ENCODE results near the gene KRAS. TPM values are rescaled to one million over a fixed set of nuclear protein-coding genes. Genes with fewer than 3 reads are reported as not detected.
"Not testable (repeated sequence)": the region's sequence is repeated elsewhere in the genome, so short reads cannot be mapped to it uniquely, and the experiment has no call there.

The KRAS gene
- 30.6 and 33.7 TPM in 2 replicates for total RNA-seq (2014; rRNA removed; shearing (Covaris generic))

- H3K27ac ChIP-seq: peak within 1 kb of the TSS; percentile 73
- no peaks in the 10 kb centered on the region for H3K36me3 ChIP-seq
- H3K27me3 ChIP-seq: no peaks in the 10 kb centered on the region
- H3K9me3 ChIP-seq (replicated peaks): no peaks in the 10 kb centered on the region
- H3K4me3 ChIP-seq: peak within 1 kb of the TSS; percentile 93
- DNase-seq: peak; percentile 97 to 98
- H3K4me1 ChIP-seq: peaks cover 3% of the 10 kb centered on the region; the same call in 1 of the 2 replicates
Observed at GRCh38 chr12:25250744-25251730, at the start of gene KRAS. KRAS (minus strand) TSS chr12:25250929.

- H3K27me3 ChIP-seq: no peaks in the 10 kb centered on the region
- H3K27ac ChIP-seq: no peak overlapping the region
- H3K9me3 ChIP-seq (replicated peaks): no peaks in the 10 kb centered on the region
- DNase-seq: no peak
- H3K4me1 ChIP-seq: no peaks in the 10 kb centered on the region
- no peaks in the 10 kb centered on the region for H3K36me3 ChIP-seq
- H3K4me3 ChIP-seq: no peak overlapping the region
Observed at GRCh38 chr12:25296381-25296780, 45.7 kb upstream of the KRAS start.

- no peak for DNase-seq
- no peaks in the 10 kb centered on the region for H3K4me1 ChIP-seq
- no peak overlapping the region for H3K4me3 ChIP-seq
- no peaks in the 10 kb centered on the region for H3K9me3 ChIP-seq (replicated peaks)
- H3K36me3 ChIP-seq: no peaks in the 10 kb centered on the region
- no peaks in the 10 kb centered on the region for H3K27me3 ChIP-seq
- H3K27ac ChIP-seq: no peak overlapping the region
Observed at GRCh38 chr12:25295361-25295760, 44.6 kb upstream of the KRAS start.

GRCh38 chr12:25293653-25294052 is 42.9 kb upstream of the KRAS start:
- Histone ChIP-seq H3K9me3 (replicated peaks) (0 out of 2 replicates have a peak, but pooled peaks cover 2% of the 10 kb centered on the region), H3K27me3 (no peaks in the 10 kb centered on the region), H3K36me3 (no peaks in the 10 kb centered on the region), H3K27ac (no peak overlapping the region), H3K4me1 (no peaks in the 10 kb centered on the region), H3K4me3 (no peak overlapping the region)
- DNase-seq: no peak

- not testable (repeated sequence) for H3K4me3 ChIP-seq; H3K4me1 ChIP-seq; H3K9me3 ChIP-seq (replicated peaks); H3K27me3 ChIP-seq; H3K27ac ChIP-seq; H3K36me3 ChIP-seq; DNase-seq
Observed at GRCh38 chr12:25292810-25293221, 42.1 kb upstream of the KRAS start.

- H3K27ac ChIP-seq: no peak overlapping the region
- no peaks in the 10 kb centered on the region for H3K36me3 ChIP-seq
- H3K4me3 ChIP-seq: no peak overlapping the region
- no peak for DNase-seq
- H3K27me3 ChIP-seq: no peaks in the 10 kb centered on the region
- H3K9me3 ChIP-seq (replicated peaks): 0 out of 2 replicates have a peak, but pooled peaks cover 2% of the 10 kb centered on the region
- no peaks in the 10 kb centered on the region for H3K4me1 ChIP-seq
Observed at GRCh38 chr12:25287610-25288009, 36.9 kb upstream of the KRAS start.

- H3K9me3 ChIP-seq (replicated peaks): 0 out of 2 replicates have a peak, but pooled peaks cover 2% of the 10 kb centered on the region
- DNase-seq: no peak
- H3K4me3 ChIP-seq: no peak overlapping the region
- no peaks in the 10 kb centered on the region for H3K27me3 ChIP-seq
- H3K27ac ChIP-seq: no peak overlapping the region
- no peaks in the 10 kb centered on the region for H3K36me3 ChIP-seq
- H3K4me1 ChIP-seq: no peaks in the 10 kb centered on the region
Observed at GRCh38 chr12:25286837-25287236, 36.1 kb upstream of the KRAS start.

GRCh38 chr12:25284024-25284423 is 33.3 kb upstream of the KRAS start:
- no peak overlapping the region for H3K27ac ChIP-seq
- H3K9me3 ChIP-seq (replicated peaks): no peaks in the 10 kb centered on the region
- no peaks in the 10 kb centered on the region for H3K36me3 ChIP-seq
- no peaks in the 10 kb centered on the region for H3K4me1 ChIP-seq
- no peak for DNase-seq
- no peak overlapping the region for H3K4me3 ChIP-seq
- H3K27me3 ChIP-seq: no peaks in the 10 kb centered on the region

GRCh38 chr12:25283006-25283405 is 32.3 kb upstream of the KRAS start:
- Histone ChIP-seq H3K4me3 (no peak overlapping the region), H3K27ac (no peak overlapping the region), H3K27me3 (no peaks in the 10 kb centered on the region), H3K4me1 (no peaks in the 10 kb centered on the region), H3K36me3 (no peaks in the 10 kb centered on the region), H3K9me3 (replicated peaks) (no peaks in the 10 kb centered on the region)
- DNase-seq: no peak

GRCh38 chr12:25280082-25280481 is 29.4 kb upstream of the KRAS start:
- no peaks in the 10 kb centered on the region for H3K9me3 ChIP-seq (replicated peaks)
- no peak overlapping the region for H3K27ac ChIP-seq
- no peak overlapping the region for H3K4me3 ChIP-seq
- H3K27me3 ChIP-seq: no peaks in the 10 kb centered on the region
- peaks cover 6% of the 10 kb centered on the region for H3K4me1 ChIP-seq
- no peaks in the 10 kb centered on the region for H3K36me3 ChIP-seq
- no peak for DNase-seq

- H3K27ac ChIP-seq: no peak overlapping the region
- no peaks in the 10 kb centered on the region for H3K9me3 ChIP-seq (replicated peaks)
- no peak for DNase-seq
- H3K36me3 ChIP-seq: no peaks in the 10 kb centered on the region
- no peaks in the 10 kb centered on the region for H3K27me3 ChIP-seq
- H3K4me1 ChIP-seq: peaks cover 6% of the 10 kb centered on the region
- H3K4me3 ChIP-seq: no peak overlapping the region
Observed at GRCh38 chr12:25278269-25278668, 27.5 kb upstream of the KRAS start.

- no peak overlapping the region; the same call in 1 of the 2 replicates for H3K27ac ChIP-seq
Observed at GRCh38 chr12:25276199-25276937, 25.6 kb upstream of the KRAS start.

GRCh38 chr12:25271486-25272098 is 20.9 kb upstream of the KRAS start:
- Histone ChIP-seq H3K4me1 (peaks cover 5% of the 10 kb centered on the region), H3K36me3 (no peaks in the 10 kb centered on the region)

More at GRCh38 chr12:25276199-25276937, 25.6 kb upstream of the KRAS start:
- H3K27me3 ChIP-seq: no peaks in the 10 kb centered on the region
- DNase-seq: peak; percentile 73 to 85
- H3K4me3 ChIP-seq: no peak overlapping the region
- no peaks in the 10 kb centered on the region for H3K9me3 ChIP-seq (replicated peaks)
- H3K4me1 ChIP-seq: peaks cover 6% of the 10 kb centered on the region
- no peaks in the 10 kb centered on the region for H3K36me3 ChIP-seq

GRCh38 chr12:25269701-25270100 is 19.0 kb upstream of the KRAS start:
- DNase-seq: no peak
- Histone ChIP-seq H3K27me3 (no peaks in the 10 kb centered on the region), H3K36me3 (no peaks in the 10 kb centered on the region), H3K9me3 (replicated peaks) (no peaks in the 10 kb centered on the region), H3K4me1 (no peaks in the 10 kb centered on the region), H3K27ac (no peak overlapping the region), H3K4me3 (no peak overlapping the region)

More at GRCh38 chr12:25271486-25272098, 20.9 kb upstream of the KRAS start:
- no peak for DNase-seq
- Histone ChIP-seq H3K4me3 (no peak overlapping the region), H3K27me3 (no peaks in the 10 kb centered on the region), H3K9me3 (replicated peaks) (no peaks in the 10 kb centered on the region), H3K27ac (no peak overlapping the region)

All from SJCRH30 (cell line).